HG03103 (cell line): ENCODE results near the gene IFT88.
"Not testable (repeated sequence)": the region's sequence is repeated elsewhere in the genome, so short reads cannot be mapped to it uniquely, and the experiment has no call there.

Source experiments
- ATAC-seq: cut with Tn5 transposase; IDR thresholded peaks from one replicate; pipeline ENCODE4 v1.9.1; 2021; ENCODE audit warnings: low read depth; ENCODE audit not compliant: unreplicated experiment

IFT88 gene

GRCh38 chr13:20616059-20616797, 49.3 kb downstream of the IFT88 start:
- ATAC-seq, result no peak

GRCh38 chr13:20623000-20623399, 56.0 kb downstream of the IFT88 start:
- no peak for ATAC-seq

- no peak for ATAC-seq
Measured at GRCh38 chr13:20624213-20624612, 57.3 kb downstream of the IFT88 start.

DNA sequence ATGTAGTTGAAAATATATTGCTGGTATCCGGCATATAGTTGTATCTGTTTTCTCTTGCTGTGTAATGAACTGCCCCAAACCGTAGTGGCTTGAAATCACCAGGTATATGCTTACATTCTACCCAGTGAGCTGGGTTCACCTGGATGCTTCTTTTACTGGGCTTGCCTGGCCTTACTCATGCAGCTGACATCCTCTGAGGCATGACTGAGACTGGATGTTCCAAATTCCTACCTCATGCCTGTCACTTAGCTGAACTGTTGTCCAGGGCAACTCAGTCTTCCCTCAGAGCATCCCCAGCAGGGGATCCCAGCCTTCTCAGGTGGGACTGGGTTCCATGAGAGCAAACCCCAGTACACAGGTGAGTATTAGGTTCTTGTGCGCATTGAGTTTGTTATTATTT, 66.8 kb downstream of the IFT88 start:
- no peak for ATAC-seq

GRCh38 chr13:20636079-20636478, 69.1 kb downstream of the IFT88 start:
- no peak for ATAC-seq

- ATAC-seq, result no peak
Measured at GRCh38 chr13:20637811-20638210, 70.9 kb downstream of the IFT88 start.

DNA sequence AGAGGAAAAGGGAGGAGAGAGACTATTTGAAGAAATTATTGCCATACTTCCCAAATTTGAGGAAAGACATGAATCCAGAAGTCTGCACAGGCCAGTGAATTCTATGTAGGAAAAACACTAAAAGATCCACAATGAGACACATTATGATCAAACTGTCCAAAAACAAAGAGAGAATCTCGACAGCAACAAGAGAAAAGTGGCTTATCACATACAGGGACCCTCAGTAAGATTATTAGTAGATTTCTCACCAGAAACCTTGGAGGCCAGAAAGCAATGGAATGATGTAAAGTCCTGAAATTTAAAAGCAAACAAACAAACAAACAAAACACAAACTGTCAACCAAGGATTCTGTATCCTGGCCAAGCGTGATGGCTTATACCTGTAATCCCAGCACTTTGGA, 80.8 kb downstream of the IFT88 start:
- no peak for ATAC-seq

- ATAC-seq, result no peak
Measured at GRCh38 chr13:20652946-20653345, 86.0 kb downstream of the IFT88 start.

DNA sequence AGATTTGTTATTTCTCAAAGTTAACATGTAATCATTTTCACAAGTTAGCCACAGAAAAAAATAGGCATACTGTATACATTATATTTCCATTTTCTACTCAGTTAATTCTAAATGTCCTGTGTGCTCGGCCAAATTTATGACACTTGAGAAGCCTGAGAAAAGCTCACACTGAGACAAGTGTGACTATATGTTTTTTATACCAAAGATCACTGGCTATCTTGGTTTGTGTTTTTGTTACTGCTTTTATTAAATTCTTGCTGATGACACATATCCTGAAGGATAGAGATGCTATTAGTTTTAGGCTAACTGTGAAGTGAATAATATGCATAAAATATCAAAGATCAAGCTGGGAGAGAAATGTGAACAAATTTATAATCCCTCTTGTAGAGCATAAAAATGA, 87.2 kb downstream of the IFT88 start:
- ATAC-seq, result no peak

- ATAC-seq, result no peak
Measured at GRCh38 chr13:20658451-20659040, 91.6 kb downstream of the IFT88 start.

GRCh38 chr13:20664351-20664750, 97.4 kb downstream of the IFT88 start:
- no peak for ATAC-seq

- no peak for ATAC-seq
Measured at GRCh38 chr13:20666948-20667347, 100.0 kb downstream of the IFT88 start.

- ATAC-seq, result no peak
Measured at GRCh38 chr13:20667857-20668437, 101.0 kb downstream of the IFT88 start.

GRCh38 chr13:20669162-20669561, 102.2 kb downstream of the IFT88 start:
- ATAC-seq, result no peak

- ATAC-seq, result no peak
Measured at GRCh38 chr13:20671789-20672188, 104.8 kb downstream of the IFT88 start.

GRCh38 chr13:20672772-20673171, 105.8 kb downstream of the IFT88 start:
- ATAC-seq, result no peak

DNA sequence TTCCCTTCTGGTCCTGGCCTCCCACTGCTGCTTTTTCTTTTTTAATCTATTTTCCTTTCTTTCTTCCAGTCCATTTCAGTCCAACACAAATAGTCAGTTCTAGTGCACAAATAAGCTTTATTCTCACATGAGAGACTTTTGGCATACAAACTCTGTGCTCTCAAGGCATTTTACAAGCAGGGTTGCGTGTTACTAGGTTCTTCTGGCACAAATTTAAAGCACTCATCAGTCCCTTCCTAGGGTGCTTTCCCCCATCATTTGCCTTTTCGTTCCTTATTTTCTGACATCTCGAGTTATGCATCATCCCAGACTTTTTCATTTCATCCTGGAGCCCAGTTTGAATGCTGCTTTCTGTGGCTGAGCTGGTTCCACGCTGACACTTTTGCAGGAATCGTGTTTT, 106.8 kb downstream of the IFT88 start:
- ATAC-seq, result no peak

- ATAC-seq, result no peak
Measured at GRCh38 chr13:20676213-20676612, 109.3 kb downstream of the IFT88 start.

DNA sequence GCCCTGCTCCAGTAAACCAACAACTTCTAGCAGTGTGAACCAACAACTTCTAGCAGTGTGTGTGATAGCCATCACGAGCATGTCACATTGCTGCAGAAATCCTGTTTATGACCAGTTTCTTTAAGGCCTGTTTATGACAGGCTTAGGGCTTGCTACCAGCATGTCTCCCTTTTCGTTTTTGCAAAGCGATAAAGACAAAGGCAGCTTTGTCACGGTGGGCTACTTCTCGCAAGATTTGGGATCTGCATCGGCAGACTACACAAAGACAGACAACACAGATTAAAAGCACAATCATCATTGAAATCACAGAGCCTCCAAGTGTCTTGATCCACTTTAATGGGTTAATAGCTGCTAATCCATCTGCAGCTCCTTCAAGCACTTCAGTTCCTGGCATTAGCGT, 111.6 kb downstream of the IFT88 start:
- ATAC-seq, result not testable (repeated sequence)

DNA sequence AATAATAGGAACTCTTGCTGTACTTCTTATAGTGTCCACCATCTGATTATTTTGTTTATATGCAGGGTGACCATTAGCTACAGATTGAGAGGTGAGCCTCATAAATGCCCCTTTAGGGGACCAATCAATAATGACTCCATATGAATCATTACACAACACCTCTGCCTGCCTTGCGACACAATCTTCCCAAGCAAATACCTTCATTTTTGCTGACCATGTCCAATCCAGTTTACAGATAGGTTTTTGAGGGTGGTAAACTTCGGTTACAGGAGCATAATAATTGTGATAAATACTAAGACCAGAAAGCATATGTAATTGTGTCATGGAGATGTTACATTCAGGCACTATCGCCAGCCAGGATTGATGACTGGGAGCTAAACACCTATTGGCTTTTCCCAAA, 112.9 kb downstream of the IFT88 start:
- no peak for ATAC-seq

DNA sequence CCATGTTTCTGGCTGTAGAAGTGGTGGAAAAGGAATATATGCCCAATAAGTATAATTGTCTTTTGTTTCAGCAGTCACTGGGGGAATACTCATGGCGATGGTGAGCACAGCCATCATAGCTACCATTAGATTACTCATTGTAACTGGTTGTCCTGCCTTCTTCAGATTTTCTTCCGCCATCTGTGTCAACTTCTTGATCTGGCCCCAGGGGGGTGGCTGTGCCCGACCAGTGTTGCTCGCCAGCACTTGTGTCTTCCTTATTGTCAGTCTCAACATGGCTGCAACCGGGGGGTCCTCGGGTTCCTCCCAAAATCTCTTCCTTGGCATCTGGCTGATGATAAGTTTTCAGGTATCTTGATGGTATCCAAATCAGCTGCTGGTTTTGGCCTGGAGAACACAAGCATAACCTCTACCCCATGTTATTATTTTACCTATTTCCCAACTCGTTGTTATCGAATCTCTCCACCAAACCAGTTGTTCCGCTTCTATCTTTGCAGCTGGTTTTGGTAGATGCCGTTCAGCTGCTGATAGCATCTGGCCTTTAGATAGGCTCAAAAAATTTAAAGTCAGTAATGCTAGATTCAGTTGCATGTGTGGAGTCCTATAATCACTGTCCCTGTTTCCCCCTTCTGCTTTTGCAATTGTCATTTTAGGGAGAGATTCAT, 113.6 kb downstream of the IFT88 start:
- ATAC-seq, result no peak

DNA sequence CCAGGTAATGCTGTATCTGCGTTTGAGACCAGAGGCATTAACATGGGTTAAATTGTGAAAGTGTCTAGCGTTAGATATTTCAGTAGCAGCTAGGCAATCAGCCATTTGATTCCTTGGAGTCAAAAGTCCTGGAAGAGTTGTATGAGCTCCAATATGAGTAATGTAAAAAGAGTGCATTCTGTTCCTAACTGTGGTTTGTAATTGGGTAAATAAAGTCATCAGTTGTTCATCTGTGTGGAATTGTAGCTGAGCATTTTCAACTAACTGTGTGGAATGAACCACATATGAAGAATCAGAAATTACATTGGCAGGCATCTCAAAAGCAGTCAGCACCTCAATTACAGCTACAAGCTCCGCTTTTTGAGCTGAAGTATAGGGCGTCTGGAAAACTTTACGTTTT, 114.5 kb downstream of the IFT88 start:
- ATAC-seq, result not testable (repeated sequence)
